Esophagus mucosa (tissue), 1 donor: ENCODE results near the gene LOX. TPM values are rescaled to one million over a fixed set of nuclear protein-coding genes. Genes with fewer than 3 reads are reported as not detected.
A peak's percentile ranks its signal among the peaks of the same experiment; 100 is the strongest.
"Not testable (repeated sequence)": the region's sequence is repeated elsewhere in the genome, so short reads cannot be mapped to it uniquely, and the experiment has no call there.

Experiments used
- ATAC-seq: fragments of 200-7000 bp; cut with Tn5 transposase; one replicate; pipeline ENCODE4 v1.9.1; 2020
- total RNA-seq: library from RNA; stranded (reverse); gene quantifications from one replicate; pipeline ENCODE4 v1.2.4, GENCODE V29; 2023
- donor health status: DM: yes; HTN: yes; CAD: no.

LOX gene
- total RNA-seq, 1 donor from 2014 or later = 6.6 TPM

DNA sequence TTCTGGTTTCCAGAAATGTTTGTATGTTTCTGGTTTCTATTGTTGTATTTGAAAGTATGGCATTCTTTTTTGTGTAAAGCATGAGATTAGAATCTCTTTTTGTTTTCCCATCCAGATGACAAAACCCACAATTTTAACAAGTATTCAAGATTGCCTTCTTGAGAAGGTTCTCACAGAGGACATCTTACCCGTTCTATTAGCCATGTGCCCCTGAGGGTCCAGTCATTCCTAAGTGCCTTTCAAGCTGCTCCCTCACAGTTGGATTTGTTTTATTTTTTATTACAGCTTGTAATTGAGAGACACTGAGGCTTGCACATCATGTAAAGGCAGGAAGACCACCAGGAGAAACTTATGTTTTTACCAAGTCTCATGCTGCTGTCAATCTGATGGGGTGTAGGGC lies 19.3 kb upstream of the LOX start:
- no peak for ATAC-seq

DNA sequence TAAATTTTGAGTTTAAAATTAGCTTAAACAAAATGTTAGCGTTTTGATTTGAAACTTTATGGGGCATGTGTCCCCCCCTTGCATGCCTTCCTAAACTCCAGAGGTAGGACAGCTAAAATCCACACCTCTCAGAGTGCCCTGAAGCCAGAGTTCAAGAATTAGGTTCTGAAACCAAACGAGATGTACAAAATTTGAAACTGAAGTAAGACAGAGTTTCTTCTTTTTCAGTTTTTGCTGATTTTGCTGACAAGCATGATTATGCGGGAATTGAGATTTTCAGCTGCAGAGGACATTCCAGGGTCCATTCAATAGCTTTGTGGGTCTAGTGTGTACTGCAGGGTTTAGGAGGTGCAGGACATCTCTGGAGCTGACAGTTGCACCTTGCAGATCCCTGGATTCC lies 17.1 kb upstream of the LOX start:
- no peak for ATAC-seq

DNA sequence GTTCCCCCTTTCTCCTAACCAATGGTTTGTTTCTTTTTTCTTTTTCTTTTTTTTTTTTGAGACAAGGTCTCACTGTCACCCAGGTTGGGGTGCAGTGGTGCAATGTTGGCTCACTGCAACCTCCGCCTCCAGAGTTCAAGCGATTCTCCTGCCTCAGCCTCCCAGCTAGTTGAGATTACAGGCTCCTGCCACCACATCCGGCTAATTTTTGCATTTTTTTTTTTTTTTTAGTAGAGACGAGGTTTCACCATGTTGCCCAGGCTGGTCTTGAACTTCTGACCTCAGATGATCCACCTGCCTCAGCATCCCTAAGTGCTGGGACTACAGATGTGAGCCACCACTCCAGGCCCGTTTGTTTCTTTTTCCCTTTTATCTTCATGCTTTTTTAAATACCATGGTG lies 16.2 kb upstream of the LOX start:
- not testable (repeated sequence) for ATAC-seq

DNA sequence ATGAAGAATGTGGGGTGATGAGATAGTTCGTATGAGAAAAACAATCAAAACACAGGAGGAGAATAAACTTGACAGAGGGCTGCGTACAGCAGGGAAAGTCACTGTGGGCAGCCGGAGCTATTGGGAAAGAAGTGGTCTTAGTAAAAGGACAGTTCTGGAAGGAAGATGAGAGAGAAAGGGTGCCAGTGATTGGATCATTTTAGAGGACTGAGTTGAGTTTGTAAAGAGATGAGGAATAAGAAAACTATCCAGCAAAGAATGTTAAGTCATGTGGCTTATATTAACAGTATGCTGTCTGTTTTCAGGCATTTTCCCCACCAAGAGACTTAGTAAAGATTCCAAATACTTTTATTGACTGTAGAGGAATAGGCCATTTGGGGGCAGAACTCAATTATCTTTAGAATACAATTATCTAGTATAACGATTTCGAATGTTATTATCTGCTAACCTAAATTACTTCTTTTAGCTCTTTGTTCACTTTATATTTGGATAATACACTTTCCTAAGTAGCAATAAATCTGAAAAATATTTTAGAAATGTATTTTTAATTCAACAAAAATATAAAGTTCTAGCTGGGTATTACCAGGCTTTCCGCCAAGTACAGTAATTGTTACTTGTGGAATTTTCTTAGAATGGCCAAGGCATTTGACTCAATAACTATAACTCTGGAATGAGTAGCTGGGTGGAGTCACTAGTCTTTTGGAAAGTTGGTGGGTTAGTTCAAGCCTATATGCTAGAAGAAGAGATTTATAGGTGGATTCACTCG lies 15.5 kb upstream of the LOX start:
- no peak for ATAC-seq

DNA sequence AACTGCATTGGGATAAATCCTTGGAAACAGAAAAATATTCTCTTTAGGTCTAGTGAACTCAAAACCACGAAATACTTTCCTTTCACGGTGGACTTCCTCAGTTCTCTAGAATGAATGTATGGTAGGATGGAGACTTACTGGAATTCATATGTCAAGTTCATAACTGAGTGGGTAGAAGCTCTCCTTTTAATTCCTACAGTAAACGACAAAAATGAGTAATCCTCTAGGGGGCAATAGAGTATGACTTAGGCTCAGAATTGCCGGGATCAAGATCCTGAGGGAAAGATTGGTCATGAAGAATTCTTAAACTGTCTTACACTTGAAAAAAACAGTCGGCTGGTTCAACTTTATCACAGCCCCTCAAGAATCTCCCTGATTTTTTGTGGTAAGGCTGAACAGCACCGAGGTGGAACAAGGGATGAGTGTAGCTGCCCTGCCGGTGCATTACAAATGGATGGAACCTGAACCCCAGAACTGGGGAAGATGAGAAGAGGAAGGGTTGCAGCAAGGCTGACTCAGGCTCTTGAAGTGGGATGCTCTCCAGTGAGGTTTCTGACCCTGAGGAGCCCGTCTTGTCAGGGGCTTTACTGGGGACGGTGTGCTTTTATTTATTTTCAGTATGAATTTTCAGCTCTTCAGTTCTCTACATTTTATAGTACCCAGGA lies 14.0 kb upstream of the LOX start:
- no peak for ATAC-seq

DNA sequence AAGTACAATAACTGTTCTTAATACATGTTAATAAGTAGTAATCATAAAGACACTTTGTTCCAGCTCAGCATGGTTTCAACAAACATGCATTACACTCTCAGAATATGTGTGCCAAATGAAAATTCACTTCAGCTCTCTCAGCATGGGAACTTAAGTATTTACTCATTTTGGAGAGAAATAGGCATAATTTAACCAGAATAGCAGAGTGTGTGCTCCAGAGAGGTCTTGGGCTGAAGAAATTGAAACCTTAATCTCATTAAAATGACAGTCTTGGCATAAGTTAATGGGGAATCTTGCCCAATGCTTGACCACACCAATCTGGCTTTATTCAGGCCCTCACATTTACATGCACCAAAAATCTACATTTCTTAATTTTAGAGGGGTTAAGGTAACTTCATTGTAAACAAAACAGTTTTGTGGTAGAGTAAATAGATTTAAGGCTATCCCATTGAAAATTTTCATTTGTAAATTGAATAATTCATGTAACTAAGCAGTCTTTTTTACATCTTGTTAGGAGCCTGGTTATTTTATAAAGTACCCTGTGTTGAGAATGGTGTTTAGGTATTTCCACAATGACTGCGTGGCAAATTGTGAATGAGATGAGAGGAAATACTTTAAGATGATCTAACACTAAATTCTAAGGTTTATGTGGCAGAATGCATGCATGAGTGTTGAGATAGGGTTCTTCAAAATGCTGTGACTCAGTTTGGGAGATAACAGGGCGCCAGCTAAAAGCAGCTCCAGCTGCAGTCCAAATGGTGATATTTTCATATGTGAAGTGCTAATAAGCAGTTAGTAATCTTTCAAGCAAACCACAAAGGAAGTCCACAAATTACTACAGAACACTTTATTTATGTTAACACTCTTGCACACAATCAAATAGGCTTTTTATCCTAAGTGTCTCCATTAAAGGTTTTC lies 11.3 kb upstream of the LOX start:
- no peak for ATAC-seq

DNA sequence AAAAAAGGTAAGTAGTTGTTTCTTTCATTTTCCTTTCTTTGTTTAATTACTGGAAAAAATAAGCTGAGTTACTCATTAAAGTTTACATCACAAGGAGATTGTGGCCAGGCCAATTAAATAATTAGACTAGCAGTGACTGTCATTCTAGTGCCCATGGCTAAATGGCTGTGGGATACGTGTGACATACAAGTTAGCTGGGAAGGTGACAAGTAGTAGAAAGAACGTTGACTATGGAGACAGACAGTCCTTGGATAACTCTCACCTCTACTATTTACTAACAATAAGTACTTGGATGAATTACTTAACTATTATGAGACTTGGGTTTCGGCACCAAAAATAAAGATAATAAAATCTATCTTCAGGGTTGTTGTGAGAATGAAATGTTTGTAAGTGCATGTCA lies 7.0 kb upstream of the LOX start:
- no peak for ATAC-seq

DNA sequence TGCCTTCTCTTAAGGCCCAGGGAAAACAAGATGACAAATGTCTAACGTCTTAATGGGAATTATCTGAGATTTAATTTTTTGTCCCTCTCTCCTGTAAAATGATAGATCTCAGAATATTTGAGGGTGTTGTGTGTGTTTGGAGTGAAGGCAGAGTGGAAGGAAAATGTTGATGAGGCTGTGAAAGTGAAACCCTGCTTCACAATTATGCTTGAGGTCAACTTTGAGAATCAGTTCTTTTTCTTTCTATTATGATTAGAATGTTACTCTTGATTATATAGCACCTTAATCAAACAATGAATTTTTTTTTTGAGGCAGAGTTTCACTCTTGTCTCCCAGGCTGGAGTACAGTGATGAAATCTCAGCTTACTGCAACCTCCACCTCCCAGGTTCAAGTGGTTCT lies 5.5 kb upstream of the LOX start:
- no peak for ATAC-seq

DNA sequence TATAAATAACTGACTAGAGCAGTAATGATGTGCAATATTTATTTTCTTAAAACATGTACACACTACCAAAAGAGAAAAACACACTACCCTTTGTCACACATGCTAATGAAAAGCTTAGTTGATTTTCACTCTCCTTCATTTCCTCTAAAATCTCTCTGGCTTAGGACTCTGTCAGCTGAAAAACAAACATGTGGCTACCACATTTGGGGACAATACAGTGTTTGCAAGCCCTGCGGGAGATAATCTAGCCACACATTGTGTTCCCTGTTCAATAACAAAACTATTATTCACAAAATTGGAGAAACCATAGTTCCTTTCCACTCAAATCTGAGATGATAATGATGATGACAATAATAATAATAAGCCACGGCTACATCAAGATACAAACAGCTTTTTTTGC lies 3.5 kb upstream of the LOX start:
- ATAC-seq = no peak

DNA sequence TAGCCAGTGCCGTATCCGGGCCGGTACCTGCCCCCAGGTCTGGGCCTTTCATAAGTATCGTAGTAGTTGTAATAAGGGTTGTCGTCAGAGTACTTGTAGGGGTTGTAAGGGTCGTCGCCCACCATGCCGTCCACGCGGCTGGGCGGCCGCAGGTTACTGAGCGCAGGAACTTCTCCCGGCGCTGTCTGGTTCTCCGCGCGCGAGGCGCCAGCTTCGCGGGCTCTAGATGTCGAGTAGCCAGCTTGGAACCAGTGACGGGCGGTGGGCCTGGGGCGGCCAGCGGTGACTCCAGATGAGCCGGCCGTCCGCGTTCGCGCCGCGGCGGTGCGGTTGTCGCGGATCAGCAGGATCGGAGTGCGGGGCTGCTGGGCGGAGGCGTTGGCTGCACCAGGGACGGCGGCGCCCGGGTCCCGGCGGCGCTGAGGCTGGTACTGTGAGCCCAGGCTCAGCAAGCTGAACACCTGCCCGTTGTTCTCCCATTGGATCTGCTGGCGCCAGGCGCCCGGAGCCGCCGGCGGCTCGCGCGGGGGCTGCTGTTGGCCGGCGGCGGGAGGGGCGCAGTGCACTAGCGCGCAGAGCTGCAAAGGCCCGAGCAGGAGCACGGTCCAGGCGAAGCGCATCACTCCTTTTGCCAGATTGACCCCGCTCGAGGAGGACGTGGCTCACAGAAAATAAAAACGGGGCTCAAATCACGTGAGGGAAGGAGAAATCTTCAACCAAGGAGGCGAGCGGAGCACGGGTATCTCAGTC lies 518 bp downstream of the LOX start:
- ATAC-seq = peak; percentile 54

DNA sequence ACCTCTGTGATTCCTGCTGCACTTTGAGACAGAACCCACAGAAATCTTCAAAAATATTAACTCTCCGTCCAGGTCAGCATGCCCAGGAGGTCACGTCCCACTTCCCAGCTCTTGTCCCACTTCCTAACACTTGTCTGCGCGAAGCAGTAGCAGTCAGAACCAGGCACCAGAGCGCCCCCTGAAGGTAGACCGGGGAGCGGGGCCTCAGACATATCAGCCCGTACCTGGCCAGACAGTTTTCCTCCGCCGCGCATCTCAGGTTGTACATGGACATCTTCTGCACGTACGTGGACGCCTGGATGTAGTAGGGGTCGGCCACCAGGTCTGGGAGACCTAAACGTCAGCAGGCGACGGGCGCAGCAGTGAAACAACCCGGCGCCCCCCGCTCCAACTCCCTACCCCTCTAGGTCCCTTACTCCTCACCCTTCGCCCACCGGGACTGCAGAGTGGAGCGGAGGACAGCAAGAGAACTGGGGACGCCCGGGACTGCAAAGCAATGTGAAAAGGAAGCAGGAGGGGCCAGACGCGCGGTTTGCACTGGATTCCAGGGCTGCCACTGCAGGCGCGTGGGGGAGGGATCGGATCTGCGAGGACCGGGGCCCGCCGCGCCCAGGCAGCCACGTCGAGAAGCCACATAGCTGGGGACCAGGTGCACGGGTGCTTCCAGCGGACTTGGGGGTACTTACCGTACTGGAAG lies 1.2 kb downstream of the LOX start:
- ATAC-seq = peak; percentile 85

DNA sequence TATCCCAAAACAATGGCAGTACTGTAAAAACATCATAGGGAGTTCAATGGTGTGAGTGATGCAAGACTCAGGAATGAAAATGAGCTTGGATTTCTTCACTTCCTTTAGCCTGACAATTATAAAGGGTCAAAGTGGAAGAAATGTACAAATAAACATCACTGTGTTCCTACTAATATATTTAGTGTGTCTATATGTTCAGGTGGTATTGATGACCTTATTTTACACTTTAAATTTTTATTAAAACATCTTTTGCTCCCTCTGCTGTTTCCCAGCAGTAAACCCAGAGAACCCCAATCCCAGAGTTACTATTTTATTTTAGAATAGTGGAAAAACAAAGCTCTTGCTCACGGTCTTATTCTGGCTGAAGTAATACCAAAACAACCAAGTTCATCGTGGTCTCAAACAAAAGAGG lies 2.0 kb downstream of the LOX start:
- no peak for ATAC-seq

DNA sequence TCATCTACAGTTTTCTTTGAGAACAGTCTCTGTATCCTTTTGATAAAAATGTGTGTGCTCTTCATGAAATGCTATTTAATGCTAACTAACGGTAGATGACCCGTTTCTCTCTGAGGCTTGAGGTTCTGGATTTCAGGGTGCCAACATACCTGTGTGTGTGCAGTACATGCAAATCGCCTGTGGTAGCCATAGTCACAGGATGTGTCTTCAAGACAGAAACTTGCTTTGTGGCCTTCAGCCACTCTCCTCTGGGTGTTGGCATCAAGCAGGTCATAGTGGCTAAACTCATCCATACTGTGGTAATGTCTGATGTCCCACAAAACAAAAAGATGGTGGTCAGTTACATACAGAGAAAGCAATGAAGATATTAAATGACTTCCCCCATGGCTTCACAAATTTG lies 4.2 kb downstream of the LOX start:
- no peak for ATAC-seq

DNA sequence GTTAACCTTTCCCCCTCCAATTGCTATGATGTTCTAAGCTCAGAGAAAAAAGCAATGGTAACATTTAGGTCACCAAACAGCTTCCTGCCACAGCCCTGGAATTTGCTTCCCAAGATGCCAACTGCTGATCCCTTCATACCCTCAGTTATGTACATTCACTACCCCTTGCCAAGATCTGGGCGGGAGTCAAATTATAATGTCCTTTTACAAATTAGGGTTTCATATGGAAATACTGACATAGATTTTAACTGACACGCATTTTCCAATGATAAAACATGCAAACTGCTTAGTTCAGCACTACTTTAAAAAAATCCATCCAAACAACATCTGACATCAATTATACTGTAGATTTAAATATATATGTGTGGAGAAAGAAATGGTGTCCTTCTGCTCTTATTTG lies 5.0 kb downstream of the LOX start:
- ATAC-seq = no peak

DNA sequence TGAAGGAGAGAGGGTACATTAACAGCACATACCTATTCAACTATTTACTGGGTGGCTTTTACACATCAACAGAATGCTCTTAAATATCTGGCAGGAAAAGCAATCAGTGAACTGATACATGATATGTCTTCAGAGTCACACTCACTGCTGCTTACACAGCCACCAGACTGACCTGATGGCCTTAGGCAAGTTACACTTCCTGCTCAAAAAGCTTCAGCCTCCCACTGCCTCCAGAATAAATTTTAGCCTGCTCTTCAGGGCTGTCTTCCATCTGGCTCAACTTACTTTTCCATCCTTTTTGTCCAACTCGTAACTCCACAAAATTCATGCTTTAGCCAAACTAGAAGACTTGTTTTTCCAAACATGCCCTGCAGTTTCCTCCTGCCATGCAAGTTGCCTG lies 10.7 kb downstream of the LOX start:
- ATAC-seq = no peak

DNA sequence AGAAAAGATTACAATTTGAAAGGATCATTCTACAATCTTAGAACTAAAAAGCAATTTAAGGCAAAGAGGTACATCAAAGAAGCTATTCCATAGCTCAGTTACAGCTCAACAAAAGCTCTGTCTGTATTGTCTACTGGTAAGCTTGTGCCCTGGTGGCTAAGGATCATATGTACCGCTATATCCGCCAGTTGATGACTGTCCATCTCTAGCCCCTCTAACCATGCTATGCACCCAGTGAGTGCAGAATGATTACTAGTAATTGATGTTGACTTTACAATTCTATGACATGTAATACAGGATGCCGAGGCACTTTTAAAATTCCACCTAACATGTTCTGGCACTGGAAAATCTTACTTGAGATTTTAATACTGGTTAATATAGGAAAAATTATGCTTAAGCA lies 13.1 kb downstream of the LOX start:
- ATAC-seq = no peak

DNA sequence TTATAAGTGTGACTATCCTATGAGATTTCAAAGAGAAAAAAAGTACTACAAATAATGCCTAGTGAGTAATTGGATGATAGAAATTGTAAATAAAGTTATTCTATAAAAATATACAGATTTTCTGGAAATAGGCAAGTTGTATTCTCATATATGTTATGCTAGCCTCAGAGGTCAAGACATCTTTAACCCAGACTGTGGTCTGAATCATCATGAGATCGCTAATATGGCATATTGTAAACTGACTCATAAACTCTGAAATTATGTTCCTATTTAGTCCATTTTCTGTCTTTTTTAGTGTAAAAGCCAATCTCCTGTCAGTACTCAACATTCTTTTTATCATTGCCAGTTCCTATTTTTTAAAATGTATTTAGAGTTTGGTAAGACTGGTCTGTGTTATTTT lies 14.2 kb downstream of the LOX start:
- ATAC-seq = no peak

DNA sequence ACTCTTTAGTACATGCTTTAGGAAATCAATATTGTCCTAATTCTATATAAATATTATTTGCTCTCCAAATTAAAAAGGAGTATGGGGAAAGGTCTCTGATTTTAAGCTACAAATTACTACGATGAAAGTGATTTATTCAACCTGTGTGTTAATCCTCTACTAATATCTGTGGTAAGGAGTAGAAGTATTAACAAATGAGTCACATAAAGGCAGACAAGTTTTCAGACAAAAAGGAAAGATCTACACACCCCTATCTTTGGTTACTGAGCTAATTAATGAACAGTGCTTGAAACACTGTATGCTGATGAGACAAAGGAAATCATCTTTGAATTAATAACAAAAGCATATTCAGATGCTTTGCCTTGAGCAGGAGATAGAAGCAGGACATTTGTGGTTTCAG lies 15.9 kb downstream of the LOX start:
- no peak for ATAC-seq

DNA sequence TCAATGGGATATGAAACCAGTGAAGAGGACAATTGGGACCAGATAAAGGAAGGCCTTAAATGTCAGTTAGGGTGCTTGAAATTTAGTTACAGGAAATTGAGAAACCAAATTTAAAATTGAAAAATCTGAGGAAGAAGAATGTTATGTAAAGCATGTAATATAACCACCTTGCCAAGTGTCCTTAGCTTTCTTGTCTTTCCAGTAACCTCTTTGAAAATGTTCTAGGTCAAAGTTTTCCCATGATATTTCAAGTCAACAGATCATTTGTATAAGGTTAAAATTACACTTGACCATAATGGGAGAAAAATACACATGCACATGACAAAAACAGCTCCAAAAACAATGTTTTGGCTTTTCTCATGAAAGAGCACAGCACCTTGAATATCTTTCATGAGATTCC lies 21.1 kb downstream of the LOX start:
- ATAC-seq = no peak

DNA sequence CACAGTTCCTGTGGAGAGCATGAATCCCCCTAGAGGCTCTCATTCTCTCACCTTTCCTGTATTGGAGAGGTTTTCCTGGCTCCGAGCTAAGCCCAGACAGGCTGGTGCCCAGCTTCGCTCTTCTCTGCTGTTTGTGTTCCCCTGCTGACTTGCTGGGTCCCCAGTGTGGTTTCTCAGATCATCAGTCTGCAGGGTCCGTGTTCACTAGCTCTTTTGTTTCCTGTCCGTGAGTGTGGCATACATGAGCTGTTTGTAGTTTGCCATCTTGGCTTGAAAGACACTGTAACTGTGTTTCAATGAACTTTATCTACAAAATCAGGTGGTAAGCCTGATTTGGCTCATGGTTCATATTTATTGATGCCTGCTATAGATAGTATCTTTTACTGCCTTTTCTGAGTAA lies 23.8 kb downstream of the LOX start:
- no peak for ATAC-seq

DNA sequence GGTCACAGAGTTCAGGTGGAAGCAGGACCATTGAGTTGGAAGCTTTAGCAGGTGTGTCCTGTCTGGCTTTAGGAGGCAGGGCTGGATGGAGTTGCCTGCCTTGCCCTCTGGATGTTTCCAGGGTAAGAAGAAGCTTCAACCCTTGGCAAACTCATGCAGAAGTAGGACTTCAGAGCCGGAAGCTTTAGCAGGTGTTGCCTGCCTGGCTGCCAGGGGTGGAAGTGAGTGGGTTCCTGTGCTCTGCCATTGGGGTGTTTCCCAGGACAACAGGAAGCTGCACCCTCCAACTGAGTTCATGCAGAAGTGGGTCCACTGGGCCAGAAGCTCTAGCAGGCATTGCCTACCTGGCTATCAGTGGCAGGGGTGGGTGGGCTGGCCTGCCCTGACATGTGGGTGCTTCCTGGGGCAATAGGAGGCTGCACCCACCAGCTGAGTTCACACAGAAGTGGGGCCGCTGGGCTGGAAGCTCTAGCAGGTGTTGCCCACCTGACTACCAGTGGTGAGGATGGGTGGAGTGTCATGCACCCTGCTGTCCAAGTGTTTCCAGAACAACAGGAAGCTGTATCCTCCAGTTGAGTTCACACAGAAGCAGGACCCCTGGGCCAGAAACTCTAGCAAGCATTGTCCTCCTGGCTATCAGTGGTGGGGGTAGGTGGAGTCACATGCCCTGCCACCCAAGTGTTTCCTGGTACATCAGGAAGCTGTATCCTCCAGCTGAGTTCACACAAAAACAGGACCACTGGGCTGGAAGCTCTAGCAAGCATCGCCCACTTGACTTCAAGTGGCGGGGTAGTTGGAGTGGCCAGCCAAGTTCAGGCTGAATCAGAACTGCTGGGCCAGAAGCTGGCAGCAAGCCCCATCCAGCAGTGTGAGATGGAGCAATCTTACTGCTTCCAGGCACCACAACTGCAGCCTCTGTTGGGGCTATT lies 24.6 kb downstream of the LOX start:
- ATAC-seq = peak; percentile 43
